Mesendoderm (in vitro differentiated cells): ENCODE results near the gene MYPOP.

Source experiments
- DNase-seq: peaks from one replicate; pipeline ENCODE4 v3.0.0; 2013
- H2AK5ac ChIP-seq: 2 replicates; pipeline ENCODE4 v1.6.1; 2013; ENCODE audit warnings: low read length, inconsistent platforms
- H2BK120ac ChIP-seq: 2 replicates; pipeline ENCODE4 v1.6.1; 2013; ENCODE audit warnings: low read depth, mild to moderate bottlenecking, low read length, moderate library complexity, mixed read lengths
- H2BK15ac ChIP-seq: replicated peaks from 2 replicates; pipeline ENCODE4 v1.6.1; 2013; ENCODE audit warnings: low read depth, mild to moderate bottlenecking, moderate library complexity
- H2BK5ac ChIP-seq: 2 replicates; pipeline ENCODE4 v1.6.1; 2013; ENCODE audit warnings: low read length, inconsistent platforms
- H3K18ac ChIP-seq: 2 replicates; pipeline ENCODE4 v1.6.1; 2013; ENCODE audit warnings: mild to moderate bottlenecking, low read length, mixed read lengths
- H3K23ac ChIP-seq: one replicate; pipeline ENCODE4 v1.6.1; 2013; ENCODE audit warnings: low read length
- H3K27ac ChIP-seq: 2 replicates; pipeline ENCODE4 v1.5.1; 2013; ENCODE audit warnings: low read depth, mild to moderate bottlenecking, inconsistent platforms, low read length, moderate library complexity
- H3K27me3 ChIP-seq: 2 replicates; pipeline ENCODE4 v1.6.1; 2013; ENCODE audit warnings: low read length, control low read depth, mild to moderate bottlenecking, inconsistent platforms; ENCODE audit not compliant: insufficient read depth, poor library complexity
- H3K36me3 ChIP-seq: 2 replicates; pipeline ENCODE4 v1.6.1; 2013; ENCODE audit warnings: low read length, inconsistent platforms; ENCODE audit not compliant: control insufficient read depth, insufficient read depth
- H3K4ac ChIP-seq: one replicate; pipeline ENCODE4 v1.6.1; 2013; ENCODE audit warnings: low read depth, mild to moderate bottlenecking, low read length, moderate library complexity
- H3K4me1 ChIP-seq: 2 replicates; pipeline ENCODE4 v1.6.1; 2013; ENCODE audit warnings: low read depth, low read length, inconsistent platforms; ENCODE audit not compliant: control insufficient read depth
- H3K4me2 ChIP-seq: 2 replicates; pipeline ENCODE4 v1.6.1; 2013; ENCODE audit warnings: low read length
- H3K4me3 ChIP-seq: 2 replicates; pipeline ENCODE4 v1.5.1; 2013; ENCODE audit warnings: mild to moderate bottlenecking, low read length
- H3K56ac ChIP-seq: one replicate; pipeline ENCODE4 v1.6.1; 2013; ENCODE audit warnings: low read length
- H3K79me1 ChIP-seq: 2 replicates; pipeline ENCODE4 v1.6.1; 2013; ENCODE audit warnings: low read length, inconsistent platforms
- H3K79me2 ChIP-seq: 2 replicates; pipeline ENCODE4 v1.6.1; 2013; ENCODE audit warnings: mild to moderate bottlenecking, low read length; ENCODE audit not compliant: control insufficient read depth, insufficient read depth
- H3K9ac ChIP-seq: 2 replicates; pipeline ENCODE4 v1.6.1; 2013; ENCODE audit warnings: low read length, inconsistent platforms
- H4K5ac ChIP-seq: one replicate; pipeline ENCODE4 v1.6.1; 2013; ENCODE audit warnings: low read length
- H4K8ac ChIP-seq: one replicate; pipeline ENCODE4 v1.6.1; 2013; ENCODE audit warnings: low read depth, mild to moderate bottlenecking, control low read depth, low read length, moderate library complexity
- WGBS: extraction: QIAGEN DNeasy Blood & Tissue Kit; methylation state at CpG from one replicate; pipeline ENCODE4 v1.1.7; 2013; ENCODE audit warnings: low lambda C conversion rate, missing lambda C conversion rate; ENCODE audit not compliant: insufficient coverage; ENCODE audit errors: extremely low coverage; 5-methylcytosine and 5-hydroxymethylcytosine counted together

Gene MYPOP

DNA sequence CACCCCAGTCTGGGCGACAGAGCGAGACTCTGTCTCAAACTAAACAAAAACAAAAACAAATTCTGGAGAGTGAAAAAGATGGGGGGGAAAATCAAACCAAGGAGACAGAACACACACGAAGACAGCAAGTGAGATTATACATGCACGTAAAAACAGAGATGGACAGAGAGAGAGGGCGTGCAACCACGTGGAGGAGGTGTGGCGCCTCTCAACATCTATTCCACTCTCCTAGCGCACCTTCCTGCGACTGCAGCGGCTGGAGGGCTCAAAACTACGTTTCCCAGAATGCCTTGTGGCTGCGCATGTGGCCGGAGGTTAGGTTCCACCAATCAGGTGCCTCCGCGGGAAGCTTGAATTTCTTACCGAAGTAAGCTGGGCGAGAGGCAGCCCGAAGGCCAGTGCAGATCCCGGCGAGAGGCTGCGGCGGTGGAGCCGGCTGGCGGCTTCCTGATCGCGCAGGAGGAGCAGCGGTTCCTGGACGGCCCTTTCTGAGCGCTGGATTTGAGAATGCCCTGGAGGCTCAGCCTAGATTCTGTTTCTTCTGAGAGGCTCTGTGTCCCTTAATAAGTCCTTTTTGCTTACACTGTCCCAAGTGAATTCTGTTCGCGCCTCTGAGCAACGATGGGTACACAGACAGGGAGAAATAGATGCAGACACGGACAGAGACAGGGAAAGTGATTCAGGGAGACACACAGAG, 25.3 kb upstream of the MYPOP start:
- DNase-seq = peak; percentile 98

DNA sequence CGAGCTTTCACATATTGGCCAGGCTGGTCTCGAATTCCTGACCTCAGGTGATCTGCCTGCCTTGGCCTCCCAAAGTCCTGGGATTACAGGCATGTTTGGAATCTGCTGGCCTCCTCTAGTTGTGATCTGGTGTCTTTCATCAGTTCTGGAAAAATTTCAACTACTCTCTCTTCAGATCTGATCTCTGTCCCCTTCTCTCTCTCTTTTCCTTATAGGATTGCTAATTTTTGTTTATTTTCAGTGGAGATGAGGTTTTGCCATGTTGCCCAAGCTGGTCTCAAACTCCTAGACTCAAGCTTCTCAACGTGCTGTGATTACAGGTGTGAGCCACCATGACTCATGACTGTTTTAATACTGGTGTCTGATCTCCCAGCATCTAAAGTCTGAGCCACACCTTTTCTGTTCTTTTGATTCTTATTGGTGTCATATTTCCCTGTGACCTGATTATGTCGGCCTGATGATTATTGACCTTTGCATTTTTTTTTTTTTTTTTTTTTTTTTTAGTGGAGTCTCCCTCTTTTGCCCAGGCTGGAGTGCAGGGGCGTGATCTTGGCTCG, 22.6 kb upstream of the MYPOP start:
- no peak overlapping the region for H3K18ac ChIP-seq
- DNase-seq = peak; percentile 27
- H3K79me1 ChIP-seq = no peaks in the 10 kb centered on the region
- H3K4ac ChIP-seq = no peak overlapping the region
- H4K5ac ChIP-seq = no peak overlapping the region
- no peaks in the 10 kb centered on the region for H3K36me3 ChIP-seq
- H3K4me3 ChIP-seq = no peak overlapping the region
- H2BK120ac ChIP-seq = no peak overlapping the region
- no CpG with 5 or more reads among the region's 6 CpGs for WGBS
- H3K4me2 ChIP-seq = no peak overlapping the region
- no peak overlapping the region for H4K8ac ChIP-seq
- no peaks in the 10 kb centered on the region for H3K79me2 ChIP-seq
- no peak overlapping the region for H2AK5ac ChIP-seq
- H3K23ac ChIP-seq = no peak overlapping the region
- no peak overlapping the region for H3K56ac ChIP-seq
- peaks cover 2% of the 10 kb centered on the region for H3K4me1 ChIP-seq
- H2BK5ac ChIP-seq = no peak overlapping the region
- no peak overlapping the region for H3K9ac ChIP-seq
- no peaks in the 10 kb centered on the region for H3K27me3 ChIP-seq
- no peak overlapping the region for H3K27ac ChIP-seq
- no peak overlapping the region for H2BK15ac ChIP-seq

More for the DNA sequence above, 25.3 kb upstream of the MYPOP start:
- Histone ChIP-seq H3K27ac (no peak overlapping the region), H3K27me3 (no peaks in the 10 kb centered on the region), H3K4ac (no peak overlapping the region), H3K4me3 (no peak overlapping the region), H3K36me3 (no peaks in the 10 kb centered on the region), H2BK15ac (no peak overlapping the region), H2BK120ac (no peak overlapping the region), H2AK5ac (no peak overlapping the region), H3K23ac (no peak overlapping the region), H3K4me2 (peak overlapping the region; percentile 66), H2BK5ac (no peak overlapping the region), H3K9ac (peak overlapping the region; percentile 77), H3K79me2 (no peaks in the 10 kb centered on the region), H4K5ac (peak overlapping the region; percentile 71), H3K18ac (no peak overlapping the region), H4K8ac (peak overlapping the region; percentile 67), H3K56ac (peak overlapping the region; percentile 88), H3K4me1 (peaks cover 2% of the 10 kb centered on the region), H3K79me1 (no peaks in the 10 kb centered on the region)
- no CpG with 5 or more reads among the region's 33 CpGs for WGBS

DNA sequence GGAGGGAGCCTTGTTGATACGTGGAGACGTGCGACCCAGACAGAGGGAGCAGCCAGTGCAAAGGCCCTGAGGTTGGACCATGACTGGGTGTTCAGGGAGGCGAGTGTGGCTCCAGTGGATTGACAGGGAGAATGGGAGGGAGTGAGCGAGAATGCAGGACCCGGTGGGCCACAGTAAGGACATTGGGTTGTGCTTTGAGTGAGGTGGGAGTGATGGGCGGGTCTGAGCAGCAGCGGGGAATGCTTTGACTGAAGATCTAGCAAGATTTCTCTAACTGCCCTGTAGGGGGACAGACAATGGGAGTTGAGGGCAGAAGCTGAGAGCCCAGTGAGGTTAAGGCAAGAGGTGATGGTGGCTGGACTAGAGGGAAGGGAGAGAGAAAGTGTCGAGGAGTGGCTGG, 19.9 kb upstream of the MYPOP start:
- Histone ChIP-seq H2BK15ac (no peak overlapping the region), H2BK5ac (no peak overlapping the region), H3K36me3 (no peaks in the 10 kb centered on the region), H3K4me3 (no peak overlapping the region), H3K18ac (no peak overlapping the region), H3K4me1 (no peaks in the 10 kb centered on the region), H3K9ac (no peak overlapping the region), H2BK120ac (no peak overlapping the region), H3K27ac (no peak overlapping the region), H2AK5ac (no peak overlapping the region), H3K79me1 (no peaks in the 10 kb centered on the region), H3K79me2 (no peaks in the 10 kb centered on the region), H3K4ac (no peak overlapping the region), H3K27me3 (no peaks in the 10 kb centered on the region), H4K8ac (no peak overlapping the region), H4K5ac (no peak overlapping the region), H3K4me2 (no peak overlapping the region), H3K56ac (no peak overlapping the region), H3K23ac (no peak overlapping the region)
- peak; percentile 91 for DNase-seq
- no CpG with 5 or more reads among the region's 9 CpGs for WGBS

DNA sequence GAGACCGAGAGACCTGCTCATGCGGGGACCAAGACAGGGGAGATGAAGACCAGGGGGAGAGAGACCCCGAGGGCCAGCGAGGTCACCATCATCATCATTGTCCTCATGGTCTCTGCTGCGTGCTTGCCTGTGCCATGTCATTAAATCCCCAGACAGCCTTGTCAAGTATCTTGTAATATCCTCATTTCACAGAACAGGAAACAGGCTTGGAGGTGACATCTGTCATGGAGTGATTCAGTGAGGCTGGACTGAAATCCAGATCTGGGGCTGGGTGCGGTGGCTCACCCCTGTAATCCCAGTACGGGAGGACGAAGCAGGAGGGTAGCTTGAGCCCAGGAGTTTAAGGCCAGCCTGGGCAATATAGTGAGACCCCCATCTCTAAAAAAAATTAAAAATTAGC, 18.0 kb upstream of the MYPOP start:
- H3K4me2 ChIP-seq = no peak overlapping the region

DNA sequence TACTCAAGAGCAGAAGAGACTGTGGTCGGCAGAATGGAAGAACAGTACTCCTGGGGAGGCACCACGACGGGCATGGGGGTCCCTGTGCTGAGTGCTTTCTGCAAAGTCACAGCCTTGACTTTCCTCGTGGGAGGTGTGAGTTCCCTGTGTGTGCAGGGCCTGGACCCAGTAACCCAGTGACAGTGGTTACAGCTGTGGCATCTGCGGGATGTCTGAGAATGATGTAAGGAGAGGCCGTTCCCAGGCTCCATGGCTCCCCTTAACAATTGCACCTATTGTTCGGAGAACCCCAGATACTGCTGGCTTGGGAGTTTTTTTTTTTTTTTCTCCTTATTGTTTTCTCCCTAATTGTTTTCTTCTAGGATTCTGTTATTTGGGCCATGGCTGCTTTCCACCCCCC, 17.3 kb upstream of the MYPOP start:
- Histone ChIP-seq H2BK120ac (no peak overlapping the region), H2BK15ac (no peak overlapping the region), H4K5ac (no peak overlapping the region), H2AK5ac (no peak overlapping the region), H3K4ac (no peak overlapping the region), H3K4me3 (no peak overlapping the region), H3K27me3 (no peaks in the 10 kb centered on the region), H3K18ac (no peak overlapping the region), H3K9ac (no peak overlapping the region), H3K27ac (no peak overlapping the region), H3K4me1 (no peaks in the 10 kb centered on the region), H4K8ac (no peak overlapping the region), H3K23ac (no peak overlapping the region), H3K36me3 (no peaks in the 10 kb centered on the region), H3K4me2 (no peak overlapping the region), H2BK5ac (no peak overlapping the region), H3K56ac (no peak overlapping the region), H3K79me1 (no peaks in the 10 kb centered on the region), H3K79me2 (no peaks in the 10 kb centered on the region)
- no CpG with 5 or more reads among the region's 7 CpGs for WGBS
- DNase-seq = no peak

More for the DNA sequence above, 18.0 kb upstream of the MYPOP start:
- Histone ChIP-seq H2BK120ac (no peak overlapping the region), H3K23ac (no peak overlapping the region), H3K4ac (no peak overlapping the region), H3K56ac (no peak overlapping the region), H3K79me1 (no peaks in the 10 kb centered on the region), H3K27ac (no peak overlapping the region), H2BK5ac (no peak overlapping the region), H4K5ac (no peak overlapping the region), H4K8ac (no peak overlapping the region), H3K18ac (no peak overlapping the region), H3K79me2 (no peaks in the 10 kb centered on the region), H2AK5ac (no peak overlapping the region), H2BK15ac (no peak overlapping the region), H3K36me3 (no peaks in the 10 kb centered on the region), H3K4me3 (no peak overlapping the region), H3K27me3 (no peaks in the 10 kb centered on the region), H3K9ac (no peak overlapping the region), H3K4me1 (no peaks in the 10 kb centered on the region)
- WGBS = no CpG with 5 or more reads among the region's 8 CpGs
- no peak for DNase-seq

DNA sequence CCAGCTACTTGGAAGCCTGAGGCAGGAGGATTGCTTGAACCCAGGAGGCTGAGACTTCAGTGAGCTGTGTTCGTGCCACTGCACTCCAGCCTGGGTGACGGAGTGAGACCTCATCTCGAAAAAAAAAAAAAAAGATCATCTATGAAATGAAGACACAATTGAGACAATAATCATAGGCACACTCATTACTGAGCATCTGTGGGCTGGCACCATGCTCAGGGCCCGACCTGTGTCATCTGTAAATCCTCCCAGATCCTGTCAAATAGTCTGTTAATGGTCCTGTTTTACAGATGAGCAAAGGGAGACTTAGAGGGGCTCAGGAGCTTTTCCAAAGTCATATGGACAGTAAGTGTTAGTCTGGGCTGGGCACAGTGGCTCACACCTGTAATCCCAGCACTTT, 16.3 kb upstream of the MYPOP start:
- H4K8ac ChIP-seq = no peak overlapping the region
- H2BK15ac ChIP-seq = no peak overlapping the region
- no peaks in the 10 kb centered on the region for H3K36me3 ChIP-seq
- WGBS = no CpG with 5 or more reads among the region's 4 CpGs
- H3K79me1 ChIP-seq = no peaks in the 10 kb centered on the region
- no peak overlapping the region for H3K4me2 ChIP-seq
- H3K23ac ChIP-seq = no peak overlapping the region
- no peak overlapping the region for H3K18ac ChIP-seq
- no peak overlapping the region for H3K27ac ChIP-seq
- no peak overlapping the region for H2BK5ac ChIP-seq
- no peak overlapping the region for H2BK120ac ChIP-seq
- no peak overlapping the region for H3K56ac ChIP-seq
- no peak for DNase-seq
- no peak overlapping the region for H4K5ac ChIP-seq
- no peaks in the 10 kb centered on the region for H3K79me2 ChIP-seq
- H3K9ac ChIP-seq = no peak overlapping the region
- no peak overlapping the region for H3K4ac ChIP-seq
- no peak overlapping the region for H3K4me3 ChIP-seq
- no peaks in the 10 kb centered on the region for H3K4me1 ChIP-seq
- H3K27me3 ChIP-seq = no peaks in the 10 kb centered on the region
- no peak overlapping the region for H2AK5ac ChIP-seq
